SU-DHL-6 (cell line): ENCODE results near the gene MOV10L1.

Source experiments
- H2AFZ ChIP-seq: fragments of 200-600 bp; sonication (generic); 2 replicates; pipeline ENCODE4 v1.6.1; 2014; ENCODE audit warnings: low read depth, mild to moderate bottlenecking, moderate library complexity, mixed read lengths, antibody characterized with exemption, low read length; ENCODE audit not compliant: severe bottlenecking
- H3F3A ChIP-seq: fragments of 200-600 bp; shearing (Covaris generic); 2 replicates; pipeline ENCODE4 v1.6.0; 2016; ENCODE audit warnings: antibody characterized with exemption, mild to moderate bottlenecking; ENCODE audit not compliant: insufficient read depth
- H3K27ac ChIP-seq: fragments of 200-600 bp; sonication (generic); 2 replicates; pipeline ENCODE4 v1.5.1; 2016; ENCODE audit warnings: low read depth, mild to moderate bottlenecking, low read length, moderate library complexity, mixed read lengths
- H3K27me3 ChIP-seq: fragments of 200-600 bp; sonication (generic), shearing (Covaris generic); 2 replicates; pipeline ENCODE4 v1.6.0; 2014; ENCODE audit warnings: mild to moderate bottlenecking, low read length
- H3K36me3 ChIP-seq: fragments of 200-600 bp; sonication (generic); 2 replicates; pipeline ENCODE4 v1.6.1; 2014; ENCODE audit warnings: mild to moderate bottlenecking, low read length, mixed read lengths
- H3K4me2 ChIP-seq: fragments of 300-600, 200-600 bp; shearing (Covaris generic), sonication (generic); 2 replicates; pipeline ENCODE4 v1.6.0; 2014; ENCODE audit warnings: low read length, low read depth, mild to moderate bottlenecking; ENCODE audit not compliant: poor library complexity, severe bottlenecking
- H3K4me3 ChIP-seq: fragments of 200-600 bp; sonication (generic); 2 replicates; pipeline ENCODE4 v1.5.1; 2014; ENCODE audit warnings: antibody characterized with exemption, low read length, mild to moderate bottlenecking, mixed read lengths; ENCODE audit not compliant: insufficient read depth, poor library complexity, severe bottlenecking
- H3K79me2 ChIP-seq: fragments of 200-600 bp; sonication (generic); 2 replicates; pipeline ENCODE4 v1.6.1; 2014; ENCODE audit warnings: mild to moderate bottlenecking, low read length, moderate library complexity; ENCODE audit not compliant: insufficient read depth
- H3K9ac ChIP-seq: fragments of 200-600 bp; sonication (generic); 2 replicates; pipeline ENCODE4 v1.7.0; 2014; ENCODE audit warnings: mild to moderate bottlenecking, low read length
- H3K9me2 ChIP-seq: fragments of 200-600 bp; sonication (generic); replicated peaks from 2 replicates; pipeline ENCODE4 v1.6.1; 2014; ENCODE audit warnings: low read length; ENCODE audit not compliant: insufficient read depth
- H3K9me3 ChIP-seq: fragments of 200-600 bp; sonication (generic); 2 replicates; pipeline ENCODE4 v1.6.1; 2014; ENCODE audit warnings: low read length, mixed read lengths; ENCODE audit not compliant: insufficient read depth
- H4K20me1 ChIP-seq: fragments of 200-600 bp; sonication (generic); 2 replicates; pipeline ENCODE4 v1.6.1; 2014; ENCODE audit warnings: low read depth, mild to moderate bottlenecking, antibody characterized with exemption, low read length, moderate library complexity, mixed read lengths
- EZH2phosphoT487 ChIP-seq: fragments of 200-600 bp; sonication (generic), shearing (Covaris generic); conservative IDR thresholded peaks from 2 replicates; pipeline ENCODE4 v1.6.1; 2018; ENCODE audit warnings: mild to moderate bottlenecking, antibody characterized with exemption, low read length, moderate library complexity, mixed read lengths
- TF ChIP-seq, protein P1 (sequence below): fragments of 200-600 bp; sonication (generic); IDR thresholded peaks from one replicate; pipeline ENCODE4 v1.5.1; 2017; ENCODE audit warnings: antibody characterized with exemption, mild to moderate bottlenecking, low read length, moderate library complexity; ENCODE audit not compliant: insufficient read depth, poor library complexity, severe bottlenecking

Gene MOV10L1

DNA sequence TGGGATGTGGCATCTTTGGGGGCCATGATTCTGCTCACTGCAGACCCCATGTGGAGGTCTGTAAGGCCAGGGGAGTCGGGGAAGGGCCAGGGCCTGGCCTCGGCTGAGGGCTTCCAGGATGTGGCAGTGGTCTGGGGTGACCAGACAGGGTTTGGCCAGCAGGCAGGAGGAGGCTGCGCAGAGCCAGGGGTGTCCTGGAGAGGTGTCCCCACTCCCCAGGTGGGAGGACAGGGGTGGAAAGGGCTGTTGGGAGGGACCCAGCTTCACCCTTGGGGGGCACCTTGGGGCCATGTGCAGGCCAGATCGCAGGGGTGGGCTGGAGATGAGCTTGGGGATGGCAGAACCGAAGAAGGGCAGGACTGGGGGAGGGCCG lies 84.2 kb downstream of the MOV10L1 start:
- no peaks in the 10 kb centered on the region for H3K9me3 ChIP-seq
- H3K9ac ChIP-seq = no peak overlapping the region
- H3K4me3 ChIP-seq = no peak overlapping the region
- no peaks in the 10 kb centered on the region for H3F3A ChIP-seq
- H3K27me3 ChIP-seq = no peaks in the 10 kb centered on the region
- H4K20me1 ChIP-seq = no peaks in the 10 kb centered on the region
- no peaks in the 10 kb centered on the region for H3K79me2 ChIP-seq
- H2AFZ ChIP-seq = no peak overlapping the region
- H3K27ac ChIP-seq = no peak overlapping the region
- TF ChIP-seq, protein P1, sequence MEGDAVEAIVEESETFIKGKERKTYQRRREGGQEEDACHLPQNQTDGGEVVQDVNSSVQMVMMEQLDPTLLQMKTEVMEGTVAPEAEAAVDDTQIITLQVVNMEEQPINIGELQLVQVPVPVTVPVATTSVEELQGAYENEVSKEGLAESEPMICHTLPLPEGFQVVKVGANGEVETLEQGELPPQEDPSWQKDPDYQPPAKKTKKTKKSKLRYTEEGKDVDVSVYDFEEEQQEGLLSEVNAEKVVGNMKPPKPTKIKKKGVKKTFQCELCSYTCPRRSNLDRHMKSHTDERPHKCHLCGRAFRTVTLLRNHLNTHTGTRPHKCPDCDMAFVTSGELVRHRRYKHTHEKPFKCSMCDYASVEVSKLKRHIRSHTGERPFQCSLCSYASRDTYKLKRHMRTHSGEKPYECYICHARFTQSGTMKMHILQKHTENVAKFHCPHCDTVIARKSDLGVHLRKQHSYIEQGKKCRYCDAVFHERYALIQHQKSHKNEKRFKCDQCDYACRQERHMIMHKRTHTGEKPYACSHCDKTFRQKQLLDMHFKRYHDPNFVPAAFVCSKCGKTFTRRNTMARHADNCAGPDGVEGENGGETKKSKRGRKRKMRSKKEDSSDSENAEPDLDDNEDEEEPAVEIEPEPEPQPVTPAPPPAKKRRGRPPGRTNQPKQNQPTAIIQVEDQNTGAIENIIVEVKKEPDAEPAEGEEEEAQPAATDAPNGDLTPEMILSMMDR = no peak
- no peaks in the 10 kb centered on the region for H3K36me3 ChIP-seq
- no peak overlapping the region for H3K4me2 ChIP-seq
- H3K9me2 ChIP-seq = no peaks in the 10 kb centered on the region

DNA sequence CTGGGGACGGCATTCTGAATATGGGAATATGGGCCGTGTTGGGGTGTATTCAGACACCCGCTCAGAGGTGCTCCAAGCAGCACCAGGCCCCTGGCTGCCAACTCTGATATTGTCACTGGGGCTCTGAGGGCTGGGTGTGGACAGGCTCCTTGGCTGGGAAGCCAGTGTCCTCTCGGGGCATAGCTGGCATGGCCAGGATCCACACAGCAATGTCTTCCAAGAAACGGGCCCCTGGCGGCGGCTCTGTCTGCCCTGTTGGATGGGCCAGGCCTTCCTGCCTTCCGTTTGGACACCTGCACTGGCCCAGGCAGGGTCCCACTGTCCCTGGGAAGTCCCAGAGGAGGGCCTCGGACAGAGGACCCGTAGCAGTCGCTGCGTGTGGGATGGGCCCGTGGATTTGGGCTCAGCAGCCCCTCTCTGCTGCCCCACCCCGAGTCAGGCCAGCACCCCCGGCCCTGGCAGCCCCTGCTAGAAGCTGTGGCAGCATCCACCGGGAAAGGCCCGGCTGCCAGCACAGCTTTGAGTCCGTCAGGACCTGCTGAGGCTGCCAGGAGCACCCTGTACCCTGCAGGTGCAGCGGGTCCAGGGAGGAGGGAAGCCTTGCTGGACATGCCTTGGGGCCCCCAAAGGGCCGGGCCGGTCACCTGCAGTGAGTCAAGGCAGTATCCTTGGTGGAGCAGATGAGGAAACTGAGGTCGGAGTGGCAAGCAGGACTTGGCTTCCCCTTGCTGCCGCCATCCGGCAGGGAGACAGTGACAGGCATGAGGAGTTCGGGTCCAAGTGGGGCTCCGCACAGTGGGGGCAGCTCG lies 84.8 kb downstream of the MOV10L1 start:
- H3K9me2 ChIP-seq = no peaks in the 10 kb centered on the region
- no peaks in the 10 kb centered on the region for H3K36me3 ChIP-seq
- H2AFZ ChIP-seq = no peak overlapping the region
- no peaks in the 10 kb centered on the region for H3K27me3 ChIP-seq
- no peaks in the 10 kb centered on the region for H4K20me1 ChIP-seq
- no peak overlapping the region for H3K4me2 ChIP-seq
- H3K9ac ChIP-seq = no peak overlapping the region
- H3K4me3 ChIP-seq = no peak overlapping the region
- TF ChIP-seq EZH2phosphoT487 = no peak
- TF ChIP-seq, protein P1 = no peak
- H3K27ac ChIP-seq = no peak overlapping the region
- no peaks in the 10 kb centered on the region for H3K79me2 ChIP-seq
- no peaks in the 10 kb centered on the region for H3K9me3 ChIP-seq
- no peaks in the 10 kb centered on the region for H3F3A ChIP-seq

DNA sequence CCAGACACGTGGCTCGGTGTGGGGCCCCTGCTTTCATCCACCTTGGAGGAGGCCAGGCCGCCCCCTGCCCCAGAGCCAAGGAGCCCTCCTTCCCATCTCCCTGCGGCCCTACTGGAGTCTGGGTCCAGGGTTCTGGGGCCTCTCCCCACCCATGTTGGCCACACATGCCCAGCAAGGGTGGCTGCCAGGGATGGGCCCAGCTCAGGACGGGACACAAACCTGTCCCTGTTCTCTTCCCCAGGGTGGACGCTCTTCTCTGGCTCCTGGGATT lies 85.3 kb downstream of the MOV10L1 start:
- Histone ChIP-seq H3K9me2 (no peaks in the 10 kb centered on the region), H4K20me1 (no peaks in the 10 kb centered on the region), H3K4me3 (no peak overlapping the region), H2AFZ (no peak overlapping the region), H3K9me3 (no peaks in the 10 kb centered on the region), H3K27ac (no peak overlapping the region), H3K36me3 (no peaks in the 10 kb centered on the region), H3K9ac (no peak overlapping the region), H3K79me2 (no peaks in the 10 kb centered on the region), H3K4me2 (no peak overlapping the region), H3F3A (no peaks in the 10 kb centered on the region), H3K27me3 (no peaks in the 10 kb centered on the region)
- TF ChIP-seq EZH2phosphoT487 = no peak
- TF ChIP-seq, protein P1 = no peak
